Hypothalamus (tissue), 51 donors: ENCODE results near the gene FGF18.
A peak's percentile ranks its signal among the peaks of the same experiment; 100 is the strongest.
"Not testable (repeated sequence)": the region's sequence is repeated elsewhere in the genome, so short reads cannot be mapped to it uniquely, and the experiment has no call there.

Experiments
- DNase-seq, 51 donors: peaks; one replicate each; lab custom pipeline; 2025; lab: John Stamatoyannopoulos, UW

The FGF18 gene

DNA sequence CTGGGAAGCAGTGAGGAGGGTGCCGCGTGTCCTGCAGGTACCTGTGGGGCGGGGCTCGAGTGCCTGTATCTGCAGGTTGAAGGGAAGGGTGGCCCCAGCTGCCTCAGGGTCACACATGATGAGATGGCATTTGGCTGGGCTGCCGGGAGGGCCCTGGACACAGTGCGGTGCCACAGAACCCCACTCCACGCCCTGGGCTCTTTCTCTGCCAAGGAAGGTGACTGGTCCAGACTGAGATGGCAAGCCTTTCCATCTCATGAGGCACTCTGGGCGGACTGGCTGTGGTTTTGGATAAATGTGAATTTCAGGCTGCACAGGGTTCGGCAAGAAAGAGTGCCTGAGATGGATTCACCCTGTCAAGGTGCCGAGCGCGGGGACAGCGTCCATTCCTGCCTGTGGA, 69.4 kb downstream of the FGF18 start:
- DNase-seq = no peak

DNA sequence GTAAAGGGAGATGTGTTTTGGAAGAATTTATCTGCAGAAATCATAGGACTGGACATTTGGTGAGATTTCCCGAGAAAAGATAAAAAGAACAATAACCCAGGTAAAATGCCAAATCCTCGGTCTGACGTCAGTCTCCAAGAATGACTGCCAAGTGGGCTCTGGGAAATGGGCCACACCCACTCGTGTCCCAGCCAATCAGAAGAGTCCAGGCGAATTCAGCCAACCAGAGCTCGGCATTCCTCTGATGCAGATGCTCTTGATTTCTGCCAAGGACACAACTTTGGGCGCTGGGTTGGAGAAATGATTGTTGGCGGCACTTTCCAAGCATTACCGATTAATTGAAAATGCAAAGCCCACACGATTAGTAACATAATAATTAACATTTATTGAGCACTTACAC, 73.3 kb downstream of the FGF18 start:
- DNase-seq = no peak

DNA sequence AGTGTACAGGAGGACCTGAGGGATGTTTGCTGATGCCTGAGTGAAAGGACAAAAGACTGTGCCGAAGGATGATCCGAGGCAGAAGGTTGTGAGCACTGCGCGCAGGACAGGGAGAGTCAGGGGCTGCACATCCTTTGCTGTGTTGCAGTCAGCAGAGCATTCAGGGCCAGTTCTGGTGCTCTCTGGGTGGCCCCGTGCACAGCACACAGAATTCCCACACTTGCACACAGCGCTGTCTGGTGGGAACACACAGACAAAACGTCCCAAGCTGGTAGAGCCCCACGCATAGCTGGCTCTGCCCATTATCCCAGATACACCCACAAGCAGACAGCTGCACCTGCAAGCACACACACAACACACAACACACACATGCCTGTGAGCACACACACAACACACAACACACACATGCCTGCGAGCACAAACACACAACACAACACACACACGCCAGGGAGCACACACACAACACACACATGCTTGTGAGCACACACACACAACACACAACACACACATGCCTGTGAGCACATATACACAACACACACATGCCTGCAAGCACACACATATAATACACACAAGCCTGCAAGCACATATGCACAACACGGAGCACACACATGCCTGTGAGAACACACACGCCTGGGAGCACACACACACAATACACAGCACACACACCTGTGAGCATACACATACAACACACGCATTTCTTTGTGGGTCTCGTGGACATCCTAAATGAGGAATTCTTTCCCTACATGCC, 74.4 kb downstream of the FGF18 start:
- no peak for DNase-seq

DNA sequence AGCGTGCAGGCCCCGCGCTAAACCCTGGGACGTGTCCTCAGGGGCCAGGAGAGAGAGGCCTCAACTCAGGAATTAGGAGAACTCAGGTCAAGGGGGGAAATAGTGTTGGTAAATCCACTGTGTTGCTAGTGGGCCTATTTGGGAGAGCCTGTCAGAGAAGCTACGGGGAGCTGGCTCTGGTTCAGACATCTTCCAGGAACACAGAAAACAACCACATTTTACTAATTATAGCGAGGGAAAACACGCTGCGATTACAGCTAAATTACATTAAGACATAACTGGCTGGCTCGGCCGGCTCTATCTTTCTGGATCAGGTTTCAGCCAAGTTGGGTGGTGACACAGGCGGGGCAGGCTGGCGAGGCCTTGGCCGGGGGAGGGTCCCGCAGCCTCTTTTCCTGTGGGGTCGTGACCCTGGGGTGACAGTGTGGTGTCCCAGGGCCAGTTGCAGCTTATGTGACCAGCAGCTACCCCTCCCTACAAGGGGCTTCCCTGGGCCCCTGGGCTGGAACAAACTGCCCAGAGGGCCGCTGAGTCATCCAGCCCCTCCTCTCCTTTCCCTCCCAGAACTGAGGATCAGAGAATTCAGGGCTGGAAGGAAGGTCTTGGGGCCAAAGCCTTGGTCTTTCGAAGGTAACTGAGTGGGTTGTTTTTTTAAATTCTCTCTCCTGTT, 75.1 kb downstream of the FGF18 start:
- peak in 1 of 51 donors; percentile 4 for DNase-seq

DNA sequence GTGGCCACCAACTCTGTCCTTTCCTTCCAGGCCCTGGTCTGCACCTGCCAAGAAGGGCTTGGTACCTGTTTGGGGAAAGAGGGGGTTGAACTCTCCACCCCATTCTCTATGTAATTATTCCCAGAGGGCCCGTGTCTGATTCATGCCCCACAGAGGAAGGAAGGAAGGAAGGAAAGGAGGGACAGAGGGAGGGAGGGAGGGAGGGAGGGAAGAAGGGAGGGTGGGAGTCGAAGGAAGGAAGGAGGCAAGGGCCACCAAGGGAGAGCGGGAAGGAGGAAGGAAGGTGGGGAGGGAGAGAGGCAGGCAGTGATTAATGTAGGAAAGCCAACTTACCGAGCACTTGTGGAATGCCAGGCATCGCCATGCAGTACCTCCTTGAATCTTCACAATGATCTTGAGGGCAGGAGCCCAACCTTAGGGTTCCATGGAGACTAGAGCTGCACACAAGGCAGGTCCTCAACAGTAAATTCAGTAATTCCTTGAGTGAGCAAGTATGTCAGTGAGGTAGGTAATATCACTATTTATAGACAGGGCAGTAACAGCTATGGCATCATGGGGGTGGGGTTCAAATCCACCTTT, 75.8 kb downstream of the FGF18 start:
- no peak for DNase-seq

DNA sequence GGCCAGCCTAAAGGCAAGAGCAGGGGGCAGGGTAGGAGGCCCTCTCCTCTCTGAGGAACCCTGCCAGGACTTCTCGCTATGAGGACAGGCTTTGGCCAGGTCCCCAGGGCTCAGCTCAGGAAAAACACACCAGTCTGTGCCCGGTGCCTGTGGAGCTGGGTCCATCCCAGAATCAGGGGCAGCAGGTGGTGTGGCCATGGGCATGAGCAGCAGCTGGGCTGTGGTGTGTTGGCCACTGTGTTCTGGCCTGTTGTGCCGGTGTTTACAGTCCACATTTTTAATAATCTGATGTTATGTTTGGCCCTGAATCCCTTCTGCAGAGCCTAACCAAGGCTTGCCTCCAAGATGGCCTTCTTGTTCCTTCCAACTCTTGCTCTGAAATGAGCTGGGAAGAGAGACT, 77.0 kb downstream of the FGF18 start:
- no peak for DNase-seq

DNA sequence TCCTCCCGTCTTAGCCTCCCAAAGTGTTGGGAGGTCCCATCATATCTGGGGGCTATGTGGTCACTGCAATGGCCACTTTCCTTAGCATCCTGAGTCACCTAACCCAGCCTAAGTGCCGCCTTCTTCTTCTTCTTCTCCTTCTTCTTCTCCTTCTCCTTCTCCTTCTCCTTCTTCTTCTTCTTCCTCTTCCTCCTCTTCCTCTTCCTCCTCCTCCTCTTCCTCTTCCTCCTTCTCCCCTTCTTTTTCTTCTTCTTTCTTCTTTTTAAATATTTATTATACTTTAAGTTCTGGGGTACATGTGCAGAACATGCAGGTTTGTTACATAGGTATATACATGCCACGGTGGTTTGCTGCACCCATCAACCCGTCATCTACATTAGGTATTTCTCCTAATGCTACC, 78.0 kb downstream of the FGF18 start:
- DNase-seq = not testable (repeated sequence)

DNA sequence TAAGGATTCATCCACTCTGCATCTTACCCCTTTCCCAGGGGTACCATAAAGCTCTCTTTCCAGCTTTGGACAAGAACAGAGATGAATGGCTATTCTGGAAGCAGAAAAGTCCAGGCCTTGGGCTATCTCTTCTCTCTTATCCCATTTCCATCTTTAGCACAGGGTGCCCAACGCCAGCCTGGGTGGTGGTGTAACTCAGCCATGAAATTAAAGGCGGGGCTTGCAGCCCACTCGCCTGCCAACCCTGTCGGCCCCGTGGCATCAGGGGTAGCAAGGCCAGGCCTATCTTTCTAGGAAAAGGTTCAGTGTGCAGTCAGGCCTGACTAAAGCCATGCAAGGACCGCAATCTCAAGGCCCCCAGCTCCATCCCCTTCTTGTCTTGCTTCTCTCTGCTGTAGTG, 78.7 kb downstream of the FGF18 start:
- DNase-seq = no peak

DNA sequence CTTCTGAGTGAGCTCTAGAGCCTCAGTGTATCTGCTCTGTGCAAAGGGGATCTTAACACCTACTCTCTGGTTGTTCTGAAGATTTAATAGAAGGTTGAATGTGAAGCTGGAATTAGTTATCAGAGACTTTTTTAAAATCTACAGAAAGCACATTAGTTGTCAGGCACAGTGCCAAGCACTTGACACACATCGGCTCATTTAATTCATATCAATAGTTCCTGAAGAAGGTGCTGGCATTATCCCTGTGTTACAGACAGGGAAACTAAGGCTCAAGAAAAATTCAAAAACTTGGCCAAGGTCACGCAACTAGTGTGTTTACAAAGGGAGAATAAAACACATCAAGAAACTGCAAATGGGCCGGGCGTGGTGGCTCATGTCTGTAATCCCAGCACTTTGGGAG, 80.2 kb downstream of the FGF18 start:
- DNase-seq = no peak

DNA sequence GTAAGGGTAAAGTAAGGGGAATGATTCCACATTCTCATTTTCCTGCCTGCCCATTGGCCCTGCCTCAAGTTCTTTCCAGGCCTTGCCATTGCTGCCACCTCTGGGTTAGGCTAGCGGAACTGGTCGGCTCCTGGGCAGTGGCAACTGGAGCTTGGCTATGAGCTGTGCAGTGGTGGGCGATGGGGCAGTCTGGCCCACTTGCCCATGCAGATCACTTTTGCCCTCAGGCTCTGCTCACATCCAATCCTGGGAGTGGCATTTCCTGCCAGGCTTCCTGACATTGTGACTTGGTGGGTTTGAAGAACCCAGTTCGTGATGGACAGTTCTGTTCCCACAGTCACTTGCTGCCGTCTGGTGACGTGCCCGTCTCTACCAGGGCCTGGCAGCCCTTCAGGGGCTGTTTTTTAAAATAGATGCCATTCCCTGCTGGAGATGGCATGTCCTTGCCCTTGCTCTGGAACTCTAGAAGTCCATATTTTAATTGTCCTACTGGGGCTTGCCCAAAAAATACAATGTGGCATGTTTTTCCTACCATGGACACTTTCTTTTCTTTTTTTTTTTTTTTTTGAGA, 86.1 kb downstream of the FGF18 start:
- DNase-seq = no peak

DNA sequence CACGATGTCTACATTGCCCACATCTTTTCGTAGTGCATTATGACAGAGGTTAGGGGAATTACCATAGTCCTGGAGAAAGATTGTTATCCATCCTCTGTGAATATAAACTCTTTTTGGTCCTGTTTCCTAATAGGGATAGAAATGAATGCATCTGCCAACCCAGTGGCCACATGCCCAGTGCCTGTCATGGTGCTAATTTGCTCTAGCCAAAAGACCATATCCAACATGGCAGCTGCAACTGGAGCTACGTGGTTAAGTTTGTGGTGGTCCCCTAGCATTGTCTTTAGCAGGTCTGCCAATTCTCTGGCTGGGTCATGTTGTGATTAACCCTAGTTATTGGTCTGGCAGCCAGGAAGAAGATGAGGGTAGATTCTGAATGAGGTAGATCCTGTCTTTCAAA, 87.5 kb downstream of the FGF18 start:
- no peak for DNase-seq
